Islet of Langerhans (tissue), 1 donor: ENCODE results near the gene RPL10.
"Not testable (repeated sequence)": the region's sequence is repeated elsewhere in the genome, so short reads cannot be mapped to it uniquely, and the experiment has no call there.

ENCODE experiments used
- FAIRE-seq: peaks from one replicate; lab custom pipeline; 2011; peaks lifted over from hg19 to GRCh38; lab: Jason Lieb, UNC

RPL10 gene

GRCh38 chrX:154378059-154378798, 19.9 kb upstream of the RPL10 start:
- no peak for FAIRE-seq

- FAIRE-seq, result peak; percentile 72
Observed at GRCh38 chrX:154378799-154379568, 19.2 kb upstream of the RPL10 start, which contains the start of gene EMD. TSS of gene EMD (plus strand) at chrX:154379295. CDS start at chrX:154379485, 190 bp downstream.

GRCh38 chrX:154379569-154379951, 18.6 kb upstream of the RPL10 start:
- no peak for FAIRE-seq

DNA sequence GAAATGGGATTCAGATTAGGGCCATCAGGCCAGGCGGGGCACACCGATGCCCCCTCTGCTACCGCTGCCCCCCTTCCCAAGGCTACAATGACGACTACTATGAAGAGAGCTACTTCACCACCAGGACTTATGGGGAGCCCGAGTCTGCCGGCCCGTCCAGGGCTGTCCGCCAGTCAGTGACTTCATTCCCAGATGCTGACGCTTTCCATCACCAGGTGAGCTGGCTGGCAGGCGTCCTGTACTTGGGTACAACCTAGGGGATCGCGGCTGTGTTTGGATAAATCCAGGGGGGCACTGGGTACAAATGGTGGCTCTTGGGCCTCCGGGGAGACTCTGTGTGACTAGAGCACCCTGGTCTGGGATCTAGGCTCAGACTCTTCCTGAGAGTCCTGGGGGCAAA, 18.0 kb upstream of the RPL10 start:
- FAIRE-seq, result no peak

DNA sequence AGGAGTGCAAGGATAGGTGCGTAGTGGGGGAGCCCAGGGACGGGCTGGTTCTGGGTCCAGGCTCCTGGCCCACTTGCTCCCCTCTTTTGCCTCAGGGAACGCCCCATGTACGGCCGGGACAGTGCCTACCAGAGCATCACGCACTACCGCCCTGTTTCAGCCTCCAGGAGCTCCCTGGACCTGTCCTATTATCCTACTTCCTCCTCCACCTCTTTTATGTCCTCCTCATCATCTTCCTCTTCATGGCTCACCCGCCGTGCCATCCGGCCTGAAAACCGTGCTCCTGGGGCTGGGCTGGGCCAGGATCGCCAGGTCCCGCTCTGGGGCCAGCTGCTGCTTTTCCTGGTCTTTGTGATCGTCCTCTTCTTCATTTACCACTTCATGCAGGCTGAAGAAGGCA, 17.4 kb upstream of the RPL10 start:
- no peak for FAIRE-seq

DNA sequence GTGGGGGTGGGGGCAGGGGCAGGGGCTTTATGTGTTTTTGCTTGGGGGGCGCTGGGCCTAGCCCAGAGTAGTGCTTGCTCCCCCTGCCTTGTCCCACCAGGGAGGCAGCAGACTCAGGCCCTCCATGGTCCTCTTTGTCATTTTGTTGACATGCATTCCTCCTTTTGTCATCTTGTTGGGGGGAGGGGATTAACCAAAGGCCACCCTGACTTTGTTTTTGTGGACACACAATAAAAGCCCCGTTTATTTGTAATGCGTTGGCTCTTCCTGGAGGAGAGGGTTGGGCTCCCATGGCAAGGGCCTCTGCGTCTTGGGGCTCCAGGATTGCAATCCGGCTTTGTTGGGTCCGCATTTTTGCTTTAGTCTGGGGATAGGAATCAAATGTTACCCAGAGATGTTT, 16.9 kb upstream of the RPL10 start:
- no peak for FAIRE-seq

GRCh38 chrX:154382483-154383069, 15.6 kb upstream of the RPL10 start:
- FAIRE-seq, result no peak

DNA sequence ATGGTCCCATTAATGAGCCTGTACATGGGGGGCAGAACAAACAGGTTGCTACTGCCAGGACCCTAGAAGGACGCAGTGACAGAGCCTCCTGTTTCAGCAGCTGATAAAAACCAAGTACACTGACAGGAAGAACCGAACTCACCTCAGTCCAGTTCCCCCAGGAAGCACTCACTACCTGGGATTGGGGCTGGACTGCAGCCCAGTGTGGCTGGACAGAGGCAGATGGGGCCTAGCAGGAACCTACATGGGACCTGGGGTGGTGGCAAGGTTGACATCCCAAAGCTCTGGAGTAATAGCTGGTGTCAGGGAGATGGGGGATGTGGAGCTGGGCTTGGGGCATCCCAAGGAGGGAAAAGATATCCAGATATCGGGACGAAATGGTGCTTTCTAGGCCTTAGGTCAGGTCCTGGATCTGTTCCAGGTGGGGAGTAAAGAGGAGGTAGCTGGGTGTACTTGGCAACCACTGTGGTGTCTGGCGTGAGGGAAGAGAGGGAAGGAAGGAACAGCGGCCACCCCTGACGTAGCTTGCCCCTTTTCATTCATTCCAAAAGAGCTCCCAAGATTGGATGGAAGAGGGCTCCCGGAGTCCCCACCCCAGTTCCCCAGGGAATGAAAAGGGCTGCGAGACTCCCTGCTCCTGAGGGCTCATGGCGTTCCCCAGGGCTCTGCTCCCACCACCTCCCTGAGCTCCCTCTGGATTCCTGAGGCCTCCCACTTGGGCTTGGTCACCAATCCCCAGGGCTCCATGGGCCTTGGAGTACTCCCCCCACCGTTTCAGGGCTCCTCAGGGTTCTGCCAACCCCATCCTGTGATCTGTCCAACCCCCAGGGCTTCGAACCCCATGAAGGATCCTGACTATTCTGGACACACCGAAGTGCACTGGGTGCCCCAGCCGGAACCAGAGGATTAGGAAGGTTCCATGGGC, 14.6 kb upstream of the RPL10 start:
- no peak for FAIRE-seq

DNA sequence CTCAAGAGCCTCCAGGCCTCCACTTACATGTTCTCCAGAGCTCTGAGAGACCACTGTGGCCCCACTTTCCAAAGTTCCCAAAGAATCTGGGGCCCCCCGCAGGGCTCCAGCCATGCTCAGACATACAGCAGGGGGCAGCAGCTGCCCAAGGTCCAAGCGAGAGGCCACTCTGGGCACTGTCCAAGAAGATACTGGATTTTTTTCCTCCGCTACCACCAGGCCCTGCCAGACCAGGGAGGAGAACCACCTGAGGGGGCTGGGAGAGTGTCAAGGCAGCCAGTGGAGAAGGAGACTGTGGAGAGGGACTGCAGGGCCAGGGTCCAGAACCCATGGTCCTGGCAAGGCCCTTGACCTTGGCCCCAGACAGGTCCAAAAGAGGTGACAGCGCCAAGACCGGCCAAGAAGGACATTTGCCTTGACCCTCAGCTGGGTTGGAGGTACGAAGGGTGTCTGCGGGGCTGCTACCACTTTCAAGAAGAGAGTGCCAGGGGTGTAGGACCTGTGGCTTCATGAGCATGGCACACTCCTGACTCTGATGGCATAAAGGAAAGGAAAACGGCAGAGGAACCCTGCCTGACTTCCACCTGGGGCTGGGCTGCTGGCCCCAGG, 13.8 kb upstream of the RPL10 start:
- FAIRE-seq, result no peak

GRCh38 chrX:154388094-154388493, 10.1 kb upstream of the RPL10 start:
- FAIRE-seq, result not testable (repeated sequence)

GRCh38 chrX:154388649-154389048, 9.5 kb upstream of the RPL10 start:
- FAIRE-seq, result not testable (repeated sequence)

DNA sequence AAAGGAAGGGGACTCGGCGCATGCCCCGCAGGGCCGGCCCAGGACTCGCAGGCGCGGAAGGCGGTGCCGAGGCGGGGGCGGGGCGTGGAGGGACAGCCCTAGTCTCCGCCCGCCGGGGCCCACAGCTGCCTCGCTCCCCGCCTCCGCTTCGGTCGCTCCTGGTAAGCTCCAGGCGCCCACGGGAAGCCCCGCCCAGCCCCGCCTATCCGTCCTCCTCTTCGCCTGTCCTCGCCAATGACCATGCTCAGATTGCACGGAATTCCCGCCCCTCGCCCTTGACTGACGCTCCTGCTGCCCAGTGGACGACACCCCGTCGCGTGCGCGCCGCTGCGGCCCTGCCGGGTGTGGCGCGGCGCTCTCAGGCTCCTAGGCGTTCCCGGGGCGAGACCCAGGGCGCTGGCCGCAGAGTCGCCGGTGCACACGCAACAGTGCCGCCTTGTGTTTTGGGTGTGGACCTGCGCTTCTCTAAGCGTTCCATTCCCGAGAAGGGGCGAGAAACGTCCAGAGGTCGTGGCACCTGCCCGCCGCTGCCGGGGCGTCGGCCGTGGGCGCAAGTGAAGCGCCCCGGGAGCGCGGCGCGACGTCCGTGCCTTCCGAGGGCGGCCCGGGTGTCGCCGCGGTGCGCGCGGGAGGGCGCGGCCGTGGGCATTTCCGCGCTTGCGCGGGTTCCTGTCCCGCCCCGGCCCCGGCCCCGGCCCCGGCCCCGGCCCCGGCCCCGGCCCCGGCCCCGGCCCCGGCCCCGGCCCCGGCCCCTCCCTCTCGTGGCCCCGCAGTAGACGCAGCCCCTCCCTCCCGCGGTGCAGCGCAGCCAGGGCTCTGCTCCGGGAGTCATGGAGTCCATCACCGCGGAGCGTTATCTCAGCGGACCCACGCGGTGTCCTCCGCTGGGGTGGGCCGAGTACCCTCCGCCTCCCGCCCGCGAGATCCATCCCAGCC, 8.1 kb upstream of the RPL10 start:
- FAIRE-seq, result not testable (repeated sequence)

- not testable (repeated sequence) for FAIRE-seq
Observed at GRCh38 chrX:154396363-154396762, 1.8 kb upstream of the RPL10 start.

DNA sequence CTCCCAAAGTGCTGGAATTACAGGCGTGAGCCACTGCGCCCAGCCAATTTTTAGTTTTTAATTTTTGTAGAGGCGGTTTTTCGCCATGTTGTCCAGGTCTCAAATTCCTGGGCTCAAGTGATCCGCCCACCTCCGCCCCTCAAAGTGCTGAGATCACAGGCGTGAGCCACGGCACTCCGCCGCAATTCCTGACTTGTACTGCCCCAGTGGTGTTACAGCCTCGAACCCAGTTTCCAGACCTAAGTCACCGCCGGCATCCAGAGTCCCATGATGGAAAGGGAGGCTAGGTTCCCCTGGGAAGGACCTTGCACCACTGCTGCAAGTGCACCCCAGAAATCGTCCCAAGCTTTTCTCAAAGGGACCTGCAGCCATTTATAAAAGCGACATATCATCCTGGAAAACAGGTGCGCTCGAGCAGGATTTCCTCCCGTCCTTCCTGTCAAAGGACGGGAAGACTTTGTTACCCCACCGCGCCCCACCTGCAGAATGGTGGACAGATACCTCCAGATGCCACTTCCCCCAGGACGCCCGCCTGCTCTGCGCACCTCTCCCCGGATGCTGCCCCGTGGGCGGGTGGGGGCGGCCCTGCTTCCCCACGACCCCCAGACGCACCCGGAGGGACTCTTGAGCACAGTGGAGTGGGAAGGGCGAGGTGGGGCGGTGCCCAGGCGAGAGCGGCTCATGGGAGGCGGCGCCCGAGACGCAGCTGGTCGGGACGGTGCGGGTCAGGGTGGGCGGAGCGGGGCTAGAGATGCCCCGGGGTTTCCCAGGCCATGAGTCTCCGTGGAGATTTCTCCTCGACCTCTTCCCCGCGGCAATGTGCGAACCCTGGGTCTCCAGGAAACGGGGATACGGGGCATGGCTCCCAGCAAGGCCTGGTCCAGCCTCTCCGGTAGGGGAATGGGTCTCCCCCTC, 947 bp upstream of the RPL10 start:
- no peak for FAIRE-seq

DNA sequence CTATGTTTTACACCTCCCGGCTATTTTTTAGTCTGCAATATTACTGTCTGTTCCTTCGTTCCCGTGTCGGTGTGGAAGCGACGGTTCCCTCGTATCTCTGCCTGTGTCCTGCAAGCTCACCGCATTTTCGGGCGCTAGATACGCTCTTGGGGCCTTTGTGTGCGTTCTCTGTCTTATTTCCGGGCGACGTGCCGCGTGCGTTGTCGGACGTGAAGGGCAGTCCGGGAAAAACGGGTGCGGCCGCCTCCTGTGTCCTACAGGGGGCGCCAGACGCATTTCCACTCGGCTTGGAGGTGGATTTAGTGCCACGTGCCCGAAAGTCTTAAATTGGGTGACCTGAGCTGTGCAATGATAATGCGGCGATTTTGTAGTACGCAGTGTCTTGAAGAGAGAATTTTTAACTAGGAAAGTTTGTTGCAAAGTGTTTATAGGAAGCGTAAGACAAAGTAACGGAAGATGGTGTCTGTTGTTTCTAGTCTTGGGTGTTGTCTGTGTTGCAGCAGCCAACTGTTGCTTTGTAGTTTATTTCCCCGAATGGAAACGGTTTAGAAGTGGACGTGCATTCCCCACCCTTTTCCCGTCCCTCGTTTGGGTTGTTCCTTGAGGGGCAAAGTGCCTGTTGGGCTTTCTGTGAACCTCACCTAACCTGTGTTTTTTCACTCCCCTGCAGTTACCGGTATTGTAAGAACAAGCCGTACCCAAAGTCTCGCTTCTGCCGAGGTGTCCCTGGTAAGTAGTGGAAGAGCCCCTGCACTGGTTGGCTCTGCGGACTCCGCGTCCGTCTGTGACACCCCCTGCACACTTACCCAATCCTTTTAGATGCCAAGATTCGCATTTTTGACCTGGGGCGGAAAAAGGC, 720 bp downstream of the RPL10 start:
- peak; percentile 70 for FAIRE-seq

GRCh38 chrX:154399527-154400368, 1.6 kb downstream of the RPL10 start:
- FAIRE-seq, result no peak

- FAIRE-seq, result not testable (repeated sequence)
Observed at GRCh38 chrX:154400369-154400817, 2.2 kb downstream of the RPL10 start.
